ENCODE data around the gene CRAT.

DNA sequence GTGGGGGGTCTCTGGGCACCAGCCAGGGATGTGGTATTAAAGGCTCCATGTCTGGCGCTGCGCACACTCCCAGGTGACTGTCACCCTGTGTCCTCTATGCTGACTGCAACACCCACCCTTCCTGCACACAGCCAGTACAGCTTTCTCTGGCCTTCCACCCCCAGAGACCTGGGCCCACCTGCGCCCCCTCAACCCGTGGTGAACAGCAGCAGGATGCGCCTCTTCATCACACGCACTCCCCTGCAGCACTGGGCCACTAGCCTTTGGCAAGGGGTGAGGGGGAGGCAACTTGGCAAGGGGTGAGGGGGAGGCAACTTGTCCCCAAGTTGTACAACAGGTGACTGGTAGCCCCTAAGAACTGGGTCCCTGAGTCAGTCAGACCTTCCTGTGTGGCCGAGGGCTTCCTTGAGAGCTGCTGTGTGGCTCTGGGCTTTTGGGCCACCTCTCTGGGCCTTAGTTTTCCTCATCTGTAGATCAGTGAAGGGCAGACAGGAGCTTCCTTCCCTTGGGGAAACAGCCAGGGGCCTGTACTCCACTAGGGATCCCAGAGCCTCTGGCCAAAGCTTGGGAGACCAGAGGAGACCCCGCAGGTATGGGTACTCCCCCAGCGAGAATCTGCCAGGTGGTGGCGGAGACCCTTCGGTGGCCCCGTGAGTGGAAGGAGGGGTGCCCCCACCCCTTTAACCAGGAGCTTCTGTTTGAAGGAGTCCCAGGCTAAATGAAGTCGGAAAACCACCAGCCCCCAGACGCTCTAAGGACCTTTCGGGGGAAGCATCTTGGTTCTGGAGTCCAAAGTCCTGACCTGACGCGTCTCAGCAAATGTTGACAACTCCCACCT is 4.5 kb downstream of the CRAT start:
- TF ChIP-seq, protein P1, sequence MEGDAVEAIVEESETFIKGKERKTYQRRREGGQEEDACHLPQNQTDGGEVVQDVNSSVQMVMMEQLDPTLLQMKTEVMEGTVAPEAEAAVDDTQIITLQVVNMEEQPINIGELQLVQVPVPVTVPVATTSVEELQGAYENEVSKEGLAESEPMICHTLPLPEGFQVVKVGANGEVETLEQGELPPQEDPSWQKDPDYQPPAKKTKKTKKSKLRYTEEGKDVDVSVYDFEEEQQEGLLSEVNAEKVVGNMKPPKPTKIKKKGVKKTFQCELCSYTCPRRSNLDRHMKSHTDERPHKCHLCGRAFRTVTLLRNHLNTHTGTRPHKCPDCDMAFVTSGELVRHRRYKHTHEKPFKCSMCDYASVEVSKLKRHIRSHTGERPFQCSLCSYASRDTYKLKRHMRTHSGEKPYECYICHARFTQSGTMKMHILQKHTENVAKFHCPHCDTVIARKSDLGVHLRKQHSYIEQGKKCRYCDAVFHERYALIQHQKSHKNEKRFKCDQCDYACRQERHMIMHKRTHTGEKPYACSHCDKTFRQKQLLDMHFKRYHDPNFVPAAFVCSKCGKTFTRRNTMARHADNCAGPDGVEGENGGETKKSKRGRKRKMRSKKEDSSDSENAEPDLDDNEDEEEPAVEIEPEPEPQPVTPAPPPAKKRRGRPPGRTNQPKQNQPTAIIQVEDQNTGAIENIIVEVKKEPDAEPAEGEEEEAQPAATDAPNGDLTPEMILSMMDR (conservative IDR thresholded peaks at IDR 0.05; ENCODE audit: low read depth, low read length): no peak
- TF ChIP-seq EZH2 (IDR thresholded peaks at IDR 0.05; ENCODE audit: borderline replicate concordance, low read depth, low read length, poor library complexity, severe bottlenecking): no peak

Data from A673 (cell line).